OCI-LY3 (cell line): ENCODE results near the gene MAL.

Experiments
- H2AFZ ChIP-seq: fragments of 200-600, 300-600 bp; shearing (Covaris generic); 2 replicates; pipeline ENCODE4 v1.6.0; 2014; ENCODE audit warnings: antibody characterized with exemption, low read depth, low read length
- H3K27ac ChIP-seq: fragments of 200-600, 300-600 bp; sonication (generic); 2 replicates; pipeline ENCODE4 v1.5.1; 2014; ENCODE audit warnings: mild to moderate bottlenecking, low read length, moderate library complexity, mixed read lengths
- H3K27me3 ChIP-seq: fragments of 200-600, 300-600 bp; sonication (generic); 2 replicates; pipeline ENCODE4 v1.6.1; 2014; ENCODE audit warnings: low read depth, low read length, mixed read lengths
- H3K36me3 ChIP-seq: fragments of 200-600, 300-600 bp; sonication (generic); replicated peaks from 2 replicates; pipeline ENCODE3; 2014; ENCODE audit warnings: low read depth, low read length, mixed read lengths
- H3K4me1 ChIP-seq: fragments of 300-600, 200-600 bp; sonication (generic); 2 replicates; pipeline ENCODE4 v1.6.1; 2014; ENCODE audit warnings: low read length, mixed read lengths
- H3K4me2 ChIP-seq: fragments of 200-600, 300-600 bp; sonication (generic); 2 replicates; pipeline ENCODE4 v1.6.1; 2014; ENCODE audit warnings: low read length, mixed read lengths
- H3K4me3 ChIP-seq: fragments of 300-600, 200-600 bp; sonication (generic); 2 replicates; pipeline ENCODE4 v1.5.1; 2014; ENCODE audit warnings: antibody characterized with exemption, mild to moderate bottlenecking, low read length, moderate library complexity
- H3K79me2 ChIP-seq: fragments of 300-600, 200-600 bp; shearing (Covaris generic); 2 replicates; pipeline ENCODE4 v1.6.1; 2014; ENCODE audit warnings: mild to moderate bottlenecking, low read length, mixed read lengths
- H3K9ac ChIP-seq: fragments of 300-600, 200-600 bp; shearing (Covaris generic); 2 replicates; pipeline ENCODE4 v1.6.0; 2014; ENCODE audit warnings: mild to moderate bottlenecking, low read length, moderate library complexity
- H3K9me3 ChIP-seq: fragments of 200-600, 300-600 bp; shearing (Covaris generic); 2 replicates; pipeline ENCODE4 v1.6.1; 2014; ENCODE audit warnings: low read length, mixed read lengths; ENCODE audit not compliant: insufficient read depth
- H4K20me1 ChIP-seq: fragments of 200-600, 300-600 bp; sonication (generic); 2 replicates; pipeline ENCODE4 v1.6.1; 2016; ENCODE audit warnings: low read length, mixed read lengths; ENCODE audit not compliant: insufficient read depth
- CTCF ChIP-seq: fragments of 200-600, 300-600 bp; sonication (generic); IDR thresholded peaks from 2 replicates; pipeline ENCODE4 v1.5.1; 2014; ENCODE audit warnings: antibody characterized with exemption, low read length, low read depth
- EZH2phosphoT487 ChIP-seq: fragments of 200-600 bp; shearing (Covaris generic); IDR thresholded peaks from 2 replicates; pipeline ENCODE4 v1.6.1; 2018; ENCODE audit warnings: antibody characterized with exemption, mixed run types, low read depth

MAL gene

GRCh38 chr2:95006588-95006987, 18.9 kb upstream of the MAL start:
- H3K27ac ChIP-seq = no peak overlapping the region
- no peak overlapping the region for H3K9ac ChIP-seq
- no peak overlapping the region for H3K4me3 ChIP-seq
- H4K20me1 ChIP-seq = no peaks in the 10 kb centered on the region
- TF ChIP-seq CTCF (no peak), EZH2phosphoT487 (no peak)
- H3K79me2 ChIP-seq = no peaks in the 10 kb centered on the region
- H3K27me3 ChIP-seq = no peaks in the 10 kb centered on the region
- H2AFZ ChIP-seq = no peak overlapping the region
- H3K9me3 ChIP-seq = no peaks in the 10 kb centered on the region
- no peaks in the 10 kb centered on the region for H3K4me1 ChIP-seq
- H3K36me3 ChIP-seq = no peaks in the 10 kb centered on the region
- no peak overlapping the region for H3K4me2 ChIP-seq

- no peak overlapping the region for H3K4me2 ChIP-seq
- no peaks in the 10 kb centered on the region for H3K36me3 ChIP-seq
- no peak overlapping the region for H3K27ac ChIP-seq
- TF ChIP-seq CTCF (no peak), EZH2phosphoT487 (no peak)
- no peaks in the 10 kb centered on the region for H3K4me1 ChIP-seq
- no peak overlapping the region for H3K9ac ChIP-seq
- no peak overlapping the region for H2AFZ ChIP-seq
- no peaks in the 10 kb centered on the region for H4K20me1 ChIP-seq
- no peaks in the 10 kb centered on the region for H3K27me3 ChIP-seq
- no peaks in the 10 kb centered on the region for H3K9me3 ChIP-seq
- H3K79me2 ChIP-seq = no peaks in the 10 kb centered on the region
- H3K4me3 ChIP-seq = no peak overlapping the region
These were observed 18.4 kb upstream of the MAL start for GRCh38 chr2:95007031-95007609.

GRCh38 chr2:95007822-95008221, 17.7 kb upstream of the MAL start:
- Histone ChIP-seq H2AFZ (no peak overlapping the region), H3K9me3 (no peaks in the 10 kb centered on the region), H4K20me1 (no peaks in the 10 kb centered on the region), H3K4me3 (no peak overlapping the region), H3K27ac (no peak overlapping the region), H3K36me3 (no peaks in the 10 kb centered on the region), H3K27me3 (no peaks in the 10 kb centered on the region), H3K4me1 (peaks cover 6% of the 10 kb centered on the region), H3K4me2 (no peak overlapping the region), H3K79me2 (no peaks in the 10 kb centered on the region), H3K9ac (no peak overlapping the region)
- no peak for TF ChIP-seq EZH2phosphoT487
- no peak for TF ChIP-seq CTCF

- Histone ChIP-seq H3K79me2 (no peaks in the 10 kb centered on the region), H3K4me3 (no peak overlapping the region), H3K4me1 (peaks cover 11% of the 10 kb centered on the region), H3K4me2 (no peak overlapping the region), H3K9ac (no peak overlapping the region), H3K27ac (no peak overlapping the region), H2AFZ (no peak overlapping the region), H3K27me3 (no peaks in the 10 kb centered on the region), H3K36me3 (no peaks in the 10 kb centered on the region), H4K20me1 (no peaks in the 10 kb centered on the region), H3K9me3 (no peaks in the 10 kb centered on the region)
- no peak for TF ChIP-seq EZH2phosphoT487
- TF ChIP-seq CTCF = no peak
These were observed 17.2 kb upstream of the MAL start for GRCh38 chr2:95008306-95008705.
